A549 treated with ZK216348 at 1 μM for 4 hours (cell line): ENCODE measurements around the gene FADD. TPM values are rescaled to one million over a fixed set of nuclear protein-coding genes. Genes with fewer than 3 reads are reported as not detected.

ENCODE experiments used
- total RNA-seq: library from RNA; stranded (reverse); fragments of 200-300 nt; extraction: Qiagen RNA extraction; gene quantifications from 5 replicates; pipeline ENCODE4 v1.2.3, GENCODE V29; 2022; ENCODE audit warnings: low read depth

FADD gene
- total RNA-seq: 52.8 to 74.6 TPM (median 70.4 TPM) in 5 replicates

GRCh38 chr11:70202920-70203750, at the start of gene FADD:
TSS of gene FADD (plus strand) at chr11:70203296. CDS start at chr11:70203460, 164 bp downstream.

Other genes with a start within 250 kb of the FADD start
- gene ANO1, start 125.0 kb upstream of the FADD start, total RNA-seq: 1.4 to 3.0 TPM (median 1.7 TPM) in 5 replicates
- 23.5 to 32.1 TPM (median 31.2 TPM) in 5 replicates for gene PPFIA1, start 67.4 kb downstream of the FADD start, total RNA-seq
- 198 to 227 TPM (median 221 TPM) in 5 replicates for gene CTTN, start 195.2 kb downstream of the FADD start, total RNA-seq